ENCODE measurements around the gene TIMM44. TPM values are rescaled to one million over a fixed set of nuclear protein-coding genes. Genes with fewer than 3 reads are reported as not detected.

The TIMM44 gene, protein sequence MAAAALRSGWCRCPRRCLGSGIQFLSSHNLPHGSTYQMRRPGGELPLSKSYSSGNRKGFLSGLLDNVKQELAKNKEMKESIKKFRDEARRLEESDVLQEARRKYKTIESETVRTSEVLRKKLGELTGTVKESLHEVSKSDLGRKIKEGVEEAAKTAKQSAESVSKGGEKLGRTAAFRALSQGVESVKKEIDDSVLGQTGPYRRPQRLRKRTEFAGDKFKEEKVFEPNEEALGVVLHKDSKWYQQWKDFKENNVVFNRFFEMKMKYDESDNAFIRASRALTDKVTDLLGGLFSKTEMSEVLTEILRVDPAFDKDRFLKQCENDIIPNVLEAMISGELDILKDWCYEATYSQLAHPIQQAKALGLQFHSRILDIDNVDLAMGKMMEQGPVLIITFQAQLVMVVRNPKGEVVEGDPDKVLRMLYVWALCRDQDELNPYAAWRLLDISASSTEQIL
- 49.6 TPM for total RNA-seq

DNA sequence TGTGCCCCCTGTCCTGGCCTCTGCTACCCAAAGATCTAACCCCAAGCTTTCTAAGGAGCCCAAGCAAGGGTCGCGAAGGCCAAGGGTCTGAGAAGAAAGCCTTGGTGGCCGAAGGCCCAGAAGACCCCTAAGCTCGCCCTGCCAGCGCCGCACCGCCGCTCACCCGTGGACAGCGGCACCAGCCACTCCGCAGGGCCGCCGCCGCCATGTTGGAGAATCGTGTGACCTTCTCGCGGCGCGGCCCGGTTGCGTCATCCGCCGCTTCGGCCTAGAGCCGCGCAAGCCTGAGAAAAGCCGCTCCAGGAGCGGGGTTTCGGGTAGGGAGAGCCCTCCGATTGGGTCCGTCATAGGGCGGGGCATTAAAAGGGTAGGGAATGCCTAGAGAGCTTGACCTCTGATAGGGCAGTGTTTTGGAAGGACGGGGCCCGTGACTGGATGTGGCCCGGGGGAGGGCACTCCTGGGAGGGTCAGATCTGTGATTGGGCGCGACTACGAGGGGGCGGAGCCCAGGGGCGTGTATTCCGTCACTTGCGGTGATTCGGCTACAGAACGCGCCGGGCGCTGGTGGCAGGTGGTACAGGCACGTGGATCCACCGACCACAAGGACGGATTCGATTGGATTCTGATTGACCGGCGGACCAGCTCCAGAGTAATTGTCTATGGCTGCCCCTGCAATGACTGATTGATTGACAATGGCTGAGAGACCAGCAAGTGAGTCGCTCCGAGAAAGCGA lies at the start of gene TIMM44:
Gene TIMM44, minus strand, starts transcription at position 223 of the 733 bp plus-strand sequence. Its CDS starts 15 bp downstream, at position 208.
- ATAC-seq: peak; percentile 99
- intact Hi-C loops (cut with DNase I): no loop called here
- peak; percentile 99 for DNase-seq (ENCODE audit: low spot score)

DNA sequence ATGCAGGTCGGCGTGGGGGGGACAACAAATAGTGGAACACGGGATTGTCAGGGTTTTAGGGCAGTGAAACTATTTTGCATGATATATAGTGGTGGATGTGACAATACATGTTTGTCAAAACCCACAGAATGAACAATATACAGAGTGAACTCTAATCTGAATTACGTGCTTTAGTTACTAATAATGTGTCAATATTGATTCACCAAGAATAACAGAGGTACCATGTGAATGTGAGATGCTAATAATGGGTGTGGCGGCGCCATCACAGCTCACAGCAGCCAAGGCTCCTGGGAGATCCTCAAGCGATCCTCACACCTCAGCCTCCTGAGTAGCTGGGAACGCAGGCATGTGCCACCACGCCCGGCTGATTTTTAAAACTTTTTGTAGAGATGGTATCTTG lies 49.1 kb upstream of the TIMM44 start:
- intact Hi-C loops (cut with DNase I): no loop called here
- ATAC-seq (no peak), DNase-seq (ENCODE audit: low spot score) (no peak)

DNA sequence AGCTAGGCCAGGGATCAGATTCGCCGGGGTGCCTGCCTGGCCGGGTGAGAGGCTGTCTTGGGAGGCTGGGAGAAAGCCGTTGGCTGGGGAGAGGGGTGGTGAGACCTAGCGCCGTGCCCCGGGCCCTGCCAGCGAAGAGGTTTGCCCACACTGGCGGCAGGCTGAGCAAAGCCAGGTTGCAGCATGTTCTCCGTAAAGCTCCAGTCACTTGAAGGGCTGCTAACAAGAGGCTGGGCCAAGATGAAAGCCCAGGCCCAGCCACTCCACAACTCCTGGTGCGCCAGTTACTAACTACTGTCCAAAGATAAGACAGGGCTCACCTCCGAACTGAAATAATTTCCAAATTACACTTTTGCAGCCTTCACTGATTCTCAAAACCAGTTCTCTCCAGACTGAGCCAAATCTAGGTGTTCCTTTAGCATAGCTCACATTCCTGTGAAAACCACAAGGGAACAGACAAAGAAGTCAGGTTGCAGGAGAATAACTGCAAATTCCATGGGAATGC lies 45.7 kb upstream of the TIMM44 start:
- DNase-seq (ENCODE audit: low spot score) (no peak), ATAC-seq (no peak)
- intact Hi-C loops (cut with DNase I): no loop called here

DNA sequence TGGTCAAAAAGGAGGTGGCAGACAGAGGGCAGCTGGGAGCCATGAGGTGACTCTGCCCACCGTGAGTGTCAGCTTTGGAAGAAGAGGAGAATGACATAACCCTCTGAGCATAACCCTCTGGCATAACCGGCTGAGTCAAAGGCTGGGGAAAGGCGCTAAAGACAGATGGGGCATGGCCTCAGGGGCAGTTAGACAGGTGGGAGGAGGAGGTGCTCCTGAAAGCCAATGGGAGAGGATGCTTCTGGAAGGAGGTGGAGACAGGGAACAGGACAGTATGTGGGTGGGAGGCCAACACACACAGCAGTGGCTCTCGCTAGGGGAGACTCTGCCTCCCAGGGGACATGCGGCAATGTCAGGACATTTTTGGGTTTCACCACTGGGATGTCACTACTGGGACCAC lies 44.8 kb upstream of the TIMM44 start:
- ATAC-seq: no peak
- DNase-seq (ENCODE audit: low spot score): no peak
- intact Hi-C loops (cut with DNase I): no loop called here

DNA sequence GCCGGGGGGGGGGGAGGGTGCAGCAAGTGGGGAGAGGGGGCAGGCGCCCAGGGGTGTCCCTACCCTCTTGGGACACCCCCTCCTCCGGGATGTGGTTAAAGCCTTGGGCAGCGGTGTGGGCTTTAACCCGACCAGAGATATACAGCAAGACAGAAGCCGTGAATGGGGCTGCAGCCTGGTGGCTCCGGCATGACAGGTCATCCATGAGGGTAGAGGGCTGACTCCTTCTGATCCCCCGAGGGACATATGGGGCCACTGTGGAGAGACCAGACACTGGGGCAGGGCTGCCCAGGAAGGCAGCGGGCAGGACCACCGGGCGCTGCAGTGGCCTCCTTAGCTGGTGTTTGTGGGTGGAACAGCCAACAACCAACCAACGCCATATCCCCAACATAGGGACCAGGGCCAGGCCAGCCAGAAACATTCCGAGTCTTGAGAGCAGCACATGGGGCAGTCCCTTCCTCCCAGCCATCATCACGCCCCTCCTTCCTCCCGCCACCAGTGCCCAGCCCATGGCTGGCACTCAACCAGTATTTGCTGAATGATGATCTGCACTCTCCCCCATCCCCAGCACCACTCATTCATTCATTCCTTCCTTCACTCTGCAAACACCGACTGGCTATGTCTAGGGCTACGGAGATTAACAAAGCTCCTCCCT lies 43.8 kb upstream of the TIMM44 start:
- ATAC-seq (peak; percentile 17), DNase-seq (ENCODE audit: low spot score) (no peak)

DNA sequence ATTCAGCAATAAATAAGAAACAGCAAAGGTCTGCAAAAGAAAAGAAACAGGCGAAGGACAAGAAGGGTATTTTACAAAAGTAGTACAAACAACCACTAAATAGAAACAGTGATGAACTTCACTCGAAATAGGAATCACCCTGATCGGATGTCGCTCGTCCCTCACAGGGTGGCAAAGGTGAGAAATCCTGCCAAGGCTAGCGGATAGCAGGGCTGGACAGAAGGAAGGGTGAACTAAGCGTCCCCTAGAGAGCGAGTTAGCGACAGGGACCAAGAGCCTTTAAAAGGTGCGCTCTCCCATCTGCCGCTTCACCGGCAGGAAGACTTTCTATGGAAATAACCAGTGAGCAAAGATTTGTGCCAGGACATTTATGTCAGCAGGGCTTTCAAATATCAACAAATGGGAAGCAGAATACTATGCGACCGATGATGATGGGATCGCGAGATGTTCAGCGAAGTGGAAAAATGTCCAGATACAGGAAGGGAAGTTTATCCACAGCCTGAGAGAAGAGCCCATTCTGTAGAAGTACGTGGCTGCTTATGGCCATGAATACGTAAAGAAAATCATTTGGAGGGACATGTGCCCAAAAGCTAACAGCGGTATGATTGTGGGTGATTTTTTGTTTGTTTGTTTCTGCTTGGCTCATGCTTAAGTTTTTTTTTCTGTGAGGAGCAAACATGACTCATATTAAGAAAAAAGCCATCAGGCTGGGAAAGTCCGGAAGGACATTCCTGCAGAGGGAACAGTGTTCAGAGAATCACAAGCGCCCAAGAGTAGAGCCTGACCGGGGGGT lies 43.1 kb upstream of the TIMM44 start:
- ATAC-seq (peak; percentile 33), DNase-seq (ENCODE audit: low spot score) (no peak)
- intact Hi-C loops (cut with DNase I): no loop called here

More for the DNA sequence above, 43.8 kb upstream of the TIMM44 start:
- intact Hi-C loops (cut with DNase I): no loop called here

DNA sequence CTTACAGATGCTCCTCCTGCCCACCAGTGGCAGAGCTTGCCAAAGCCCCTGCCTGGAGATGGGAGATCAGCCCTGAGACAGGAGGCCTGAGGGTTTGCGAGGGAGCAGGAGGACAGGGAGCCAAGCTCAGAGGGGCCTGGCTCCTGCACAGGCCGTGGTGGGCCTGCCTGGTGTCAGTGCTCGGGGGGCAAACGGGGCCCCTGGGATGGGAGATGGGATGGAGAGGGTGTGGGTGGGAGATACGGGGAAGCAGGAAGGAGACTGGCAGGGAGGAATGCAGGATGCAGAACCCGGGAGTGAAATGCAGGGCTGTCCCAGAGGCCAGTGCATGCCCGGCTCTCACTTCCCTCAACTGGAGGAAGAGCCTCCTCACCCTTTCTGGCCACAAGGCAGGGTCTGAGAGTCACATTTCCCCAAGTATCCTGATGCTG lies 42.0 kb upstream of the TIMM44 start:
- no peak for DNase-seq (ENCODE audit: low spot score)

DNA sequence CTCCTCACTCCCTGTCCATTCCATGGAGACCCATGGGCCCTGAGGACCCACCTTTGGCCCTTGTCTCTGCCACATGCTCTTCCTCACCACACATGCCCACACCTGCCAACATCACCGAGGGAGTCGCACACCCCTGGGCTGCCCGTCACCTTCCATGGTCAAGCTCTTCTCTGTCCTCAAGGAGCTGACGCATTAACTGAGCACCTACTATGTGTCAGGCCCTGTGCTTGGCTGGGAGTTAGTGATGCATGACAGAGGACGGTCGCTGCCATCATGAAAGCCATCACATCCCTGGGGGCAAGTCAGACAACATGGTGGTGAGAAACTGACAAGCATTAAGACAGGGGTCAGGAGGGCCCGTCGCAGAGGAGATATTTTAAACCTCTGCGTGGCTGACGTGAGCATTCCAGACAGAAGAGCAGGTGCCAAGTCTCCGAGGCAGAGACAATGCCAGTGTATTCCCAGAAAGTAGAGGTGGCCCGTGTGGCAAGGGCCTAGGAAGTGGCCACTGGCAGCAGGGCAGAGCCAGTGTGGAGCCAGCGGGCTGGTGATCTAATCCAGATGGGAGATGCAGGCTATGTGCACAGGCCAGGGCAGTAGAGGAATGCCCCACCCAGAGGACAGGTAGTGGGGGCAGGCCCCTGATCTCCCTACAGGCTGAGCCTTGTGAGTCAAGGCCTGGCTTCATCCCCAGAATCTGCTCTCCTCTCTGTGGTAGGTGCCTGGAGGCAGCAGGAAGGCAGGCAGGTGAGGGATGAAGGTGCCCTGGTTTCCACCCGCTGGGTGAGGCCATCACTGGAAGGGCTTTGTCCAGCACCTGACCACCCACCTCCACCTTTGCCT lies 40.8 kb upstream of the TIMM44 start:
- no peak for DNase-seq (ENCODE audit: low spot score)
- ATAC-seq: no peak
- intact Hi-C loops (cut with DNase I): no loop called here

More for the DNA sequence above, 42.0 kb upstream of the TIMM44 start:
- intact Hi-C loops (cut with DNase I): no loop called here
- ATAC-seq: no peak

DNA sequence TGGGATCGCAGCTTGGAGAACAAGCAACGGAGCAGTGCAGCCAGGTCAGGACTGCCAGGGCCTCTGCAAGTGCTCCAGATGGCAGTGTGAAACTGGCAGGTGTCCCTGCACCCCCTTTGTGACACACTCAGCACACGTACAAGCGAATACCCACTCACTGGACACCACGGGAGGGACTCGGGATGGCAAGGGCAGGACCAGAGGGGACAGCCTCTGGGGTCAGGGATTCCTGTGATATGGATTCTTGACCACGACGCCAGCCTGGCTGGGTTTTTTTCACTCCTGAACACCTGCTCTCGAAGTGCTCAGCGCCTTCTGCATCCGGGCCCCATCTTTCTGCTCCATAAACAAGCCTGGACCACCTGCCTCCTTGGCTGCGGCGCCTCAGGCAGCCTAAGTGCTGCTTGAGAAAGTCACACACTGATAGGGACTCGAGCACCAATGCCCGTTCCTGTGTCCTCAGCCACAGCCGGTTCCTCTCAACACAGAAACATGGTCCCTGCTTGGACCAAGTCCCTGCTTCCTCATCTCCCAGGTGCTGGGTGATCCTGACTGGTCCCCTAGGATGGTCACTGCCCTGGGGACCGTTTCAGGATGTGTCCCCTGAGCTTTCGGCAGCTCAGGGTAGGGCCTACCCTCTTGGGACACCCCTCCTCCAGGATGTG lies 40.0 kb upstream of the TIMM44 start:
- DNase-seq (ENCODE audit: low spot score) (no peak), ATAC-seq (no peak)
- intact Hi-C loops (cut with DNase I): no loop called here

DNA sequence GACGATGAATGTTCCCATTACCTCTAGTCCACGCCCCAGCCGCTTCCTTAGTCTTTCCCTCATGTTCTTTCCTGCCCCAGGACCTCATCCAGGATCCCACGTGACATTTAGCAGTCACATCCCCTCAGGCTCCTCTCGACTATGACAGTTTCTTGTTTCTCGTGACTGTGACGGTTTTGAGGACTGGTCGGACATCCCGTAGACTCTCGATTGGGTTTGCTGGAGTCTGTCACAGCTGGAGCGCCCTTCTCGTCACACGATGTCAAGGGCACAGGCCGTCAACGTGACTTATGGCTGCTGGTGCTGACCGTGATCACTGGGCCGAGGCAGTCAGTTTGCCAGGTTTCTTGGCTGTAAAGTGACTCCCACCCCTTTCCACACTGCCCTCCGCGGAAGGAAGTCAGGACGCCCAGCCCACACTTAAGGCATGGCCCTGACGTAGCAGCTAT lies 39.2 kb upstream of the TIMM44 start:
- no peak for DNase-seq (ENCODE audit: low spot score)
- intact Hi-C loops (cut with DNase I): no loop called here
- ATAC-seq: no peak

DNA sequence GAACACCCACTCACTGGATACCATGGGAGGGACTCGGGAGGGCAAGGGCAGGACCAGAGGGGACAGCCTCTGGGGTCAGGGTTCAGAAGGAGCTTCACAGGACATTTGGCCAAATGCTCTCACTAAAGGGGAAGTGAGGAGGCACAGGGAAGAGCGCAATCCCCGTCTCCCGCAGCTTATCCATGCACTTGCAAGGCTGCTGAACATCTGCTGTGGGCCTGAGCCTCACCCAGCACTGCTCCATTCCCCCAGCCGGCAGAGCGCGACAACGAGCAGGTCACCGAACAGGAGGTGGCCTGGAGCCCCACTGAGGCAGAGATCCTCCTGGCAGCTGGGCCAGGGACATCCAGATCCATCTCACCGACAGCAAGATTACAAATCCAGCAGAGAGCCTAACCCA lies 38.6 kb upstream of the TIMM44 start:
- intact Hi-C loops (cut with DNase I): no loop called here
- DNase-seq (ENCODE audit: low spot score) (no peak), ATAC-seq (no peak)

DNA sequence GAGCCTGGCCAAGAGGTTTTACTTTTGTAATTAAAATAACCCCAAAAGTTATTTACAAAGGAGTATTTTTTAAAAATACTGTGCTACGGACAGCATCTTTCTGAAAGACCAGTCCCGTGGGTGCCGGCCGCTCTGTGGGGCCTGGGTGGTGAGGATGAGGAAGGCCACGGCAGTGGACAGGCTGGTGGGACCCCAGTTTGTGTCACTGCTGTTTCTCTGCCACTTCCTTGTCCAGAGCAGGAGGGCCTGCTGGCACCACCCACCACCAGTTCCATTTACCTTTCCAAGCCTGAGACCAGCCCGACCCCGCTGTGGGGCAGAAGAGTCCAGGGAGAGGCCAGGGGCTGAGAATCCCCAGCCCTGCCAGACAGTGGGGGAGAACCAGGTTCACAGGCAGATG lies 38.2 kb upstream of the TIMM44 start:
- DNase-seq (ENCODE audit: low spot score): no peak
- ATAC-seq: no peak
- intact Hi-C loops (cut with DNase I): no loop called here

DNA sequence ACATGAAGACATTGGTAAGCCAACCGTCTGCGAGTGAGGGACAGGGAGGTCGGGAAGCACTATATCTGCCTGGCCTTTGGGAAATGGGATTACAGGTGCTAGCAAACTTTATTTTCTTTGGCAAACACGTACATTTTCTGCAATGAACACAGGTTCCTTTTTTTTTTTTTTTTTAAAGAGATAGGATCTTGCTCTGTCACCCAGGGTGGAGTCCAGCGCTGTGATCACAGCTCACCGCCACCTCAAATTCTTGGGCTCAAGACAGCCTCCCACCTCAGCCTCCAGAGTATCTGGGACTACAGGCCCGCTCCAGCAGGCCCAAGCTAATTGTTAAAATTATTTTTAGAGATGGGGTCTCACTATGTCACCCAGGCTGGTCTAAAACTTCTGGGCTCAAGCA lies 37.7 kb upstream of the TIMM44 start:
- no peak for DNase-seq (ENCODE audit: low spot score)
- no peak for ATAC-seq
- intact Hi-C loops (cut with DNase I): no loop called here

DNA sequence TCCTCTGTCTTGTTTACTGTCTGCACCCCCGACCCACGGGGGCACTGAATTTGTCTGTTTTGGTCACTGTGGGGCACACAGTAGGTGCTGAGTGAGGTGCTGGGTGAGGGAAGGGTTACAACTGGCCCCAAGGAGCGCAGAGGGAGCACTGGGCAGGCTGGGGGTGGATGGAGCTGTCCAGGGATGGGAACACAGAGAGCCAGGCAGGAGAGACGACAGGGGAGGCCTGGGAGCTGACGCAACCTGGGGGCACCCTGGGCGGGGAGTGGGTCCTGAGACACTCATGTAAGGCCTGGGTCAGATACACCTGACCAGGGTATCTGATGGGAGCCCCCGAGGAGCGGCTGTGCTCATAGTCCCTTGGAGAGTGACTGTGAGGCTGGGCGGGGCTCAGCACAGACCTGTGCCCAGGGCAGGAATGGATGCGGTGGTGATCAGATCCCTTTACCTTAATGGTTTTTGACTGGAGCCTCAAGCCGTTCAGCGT lies 37.2 kb upstream of the TIMM44 start:
- intact Hi-C loops (cut with DNase I): no loop called here
- DNase-seq (ENCODE audit: low spot score) (no peak), ATAC-seq (no peak)

DNA sequence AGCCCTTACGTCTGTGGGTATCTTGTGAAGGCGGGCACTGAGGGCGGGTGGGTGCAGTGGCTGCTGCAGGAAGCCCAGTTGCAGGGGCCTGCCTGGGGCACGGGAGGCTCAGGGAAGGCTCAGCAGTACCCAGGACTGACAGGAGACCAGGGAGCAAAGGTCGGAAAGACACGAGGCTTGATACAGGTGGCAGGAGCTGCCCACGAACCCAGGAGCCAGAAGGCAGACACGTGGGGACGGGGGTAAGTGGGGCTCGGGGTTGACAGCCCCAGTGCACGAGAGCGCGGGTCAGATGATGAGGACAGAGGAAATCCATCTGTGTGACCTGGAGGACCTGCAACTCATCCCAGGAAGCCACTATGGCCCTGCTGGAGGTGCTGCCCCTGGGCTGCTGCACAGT lies 36.7 kb upstream of the TIMM44 start:
- DNase-seq (ENCODE audit: low spot score): no peak
- ATAC-seq: no peak
- intact Hi-C loops (cut with DNase I): no loop called here

DNA sequence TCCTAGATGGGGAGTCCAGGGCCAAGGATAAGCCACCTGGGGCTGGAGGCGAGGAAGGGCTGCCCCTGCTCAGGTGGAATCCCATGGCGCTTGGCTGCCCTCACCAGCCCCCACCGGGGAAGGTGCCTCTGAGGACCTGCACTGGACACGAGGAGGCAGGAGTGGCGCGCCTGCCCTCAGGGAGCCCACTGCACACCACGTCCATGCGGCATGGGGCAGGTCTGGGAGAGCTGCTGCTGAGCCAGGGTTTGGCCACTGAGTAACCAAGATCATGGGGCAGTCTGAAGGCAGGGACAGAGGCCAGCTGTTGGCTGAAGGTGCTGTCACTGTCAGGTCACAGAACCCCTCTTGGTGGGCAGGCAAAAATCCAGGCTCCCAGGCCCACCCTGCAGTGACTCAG lies 36.1 kb upstream of the TIMM44 start:
- ATAC-seq: no peak
- DNase-seq (ENCODE audit: low spot score): no peak
- intact Hi-C loops (cut with DNase I): no loop called here

DNA sequence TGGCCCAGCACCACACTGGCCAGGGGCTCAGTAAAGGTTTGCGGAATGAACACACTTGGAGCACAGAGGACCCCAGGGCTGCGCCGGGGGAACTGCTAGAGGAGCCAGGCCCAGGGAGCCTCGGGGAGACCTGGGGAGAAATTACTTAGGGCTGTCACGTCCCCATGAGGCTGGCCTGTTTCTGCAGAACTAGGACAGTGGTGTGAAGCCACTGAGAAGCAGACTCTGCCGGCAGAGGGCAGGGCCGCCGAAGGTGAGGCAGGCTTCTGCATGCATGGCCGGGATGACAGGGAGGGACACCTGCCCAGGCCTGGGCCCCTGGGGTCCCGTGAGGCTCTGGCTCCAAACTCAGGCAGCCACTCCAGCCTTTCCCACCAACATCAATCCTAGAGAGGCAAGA lies 35.5 kb upstream of the TIMM44 start:
- DNase-seq (ENCODE audit: low spot score) (no peak), ATAC-seq (no peak)
- intact Hi-C loops (cut with DNase I): no loop called here
